Stimulated activated CD8-positive, alpha-beta memory T cell treated with anti-CD3 and anti-CD28 coated beads, Interleukin-4, amount 100 ng/mL, for 4 hours (primary cell): ENCODE measurements around the gene CRYM.
"Not testable (repeated sequence)": the region's sequence is repeated elsewhere in the genome, so short reads cannot be mapped to it uniquely, and the experiment has no call there.

Source experiments
- DNase-seq, 2 donors: peaks; one replicate each; pipeline ENCODE4 v3.0.0-alpha.2; 2020; ENCODE audit warnings: low read depth in 2 of 2, low spot score in 1 of 2

CRYM gene

DNA sequence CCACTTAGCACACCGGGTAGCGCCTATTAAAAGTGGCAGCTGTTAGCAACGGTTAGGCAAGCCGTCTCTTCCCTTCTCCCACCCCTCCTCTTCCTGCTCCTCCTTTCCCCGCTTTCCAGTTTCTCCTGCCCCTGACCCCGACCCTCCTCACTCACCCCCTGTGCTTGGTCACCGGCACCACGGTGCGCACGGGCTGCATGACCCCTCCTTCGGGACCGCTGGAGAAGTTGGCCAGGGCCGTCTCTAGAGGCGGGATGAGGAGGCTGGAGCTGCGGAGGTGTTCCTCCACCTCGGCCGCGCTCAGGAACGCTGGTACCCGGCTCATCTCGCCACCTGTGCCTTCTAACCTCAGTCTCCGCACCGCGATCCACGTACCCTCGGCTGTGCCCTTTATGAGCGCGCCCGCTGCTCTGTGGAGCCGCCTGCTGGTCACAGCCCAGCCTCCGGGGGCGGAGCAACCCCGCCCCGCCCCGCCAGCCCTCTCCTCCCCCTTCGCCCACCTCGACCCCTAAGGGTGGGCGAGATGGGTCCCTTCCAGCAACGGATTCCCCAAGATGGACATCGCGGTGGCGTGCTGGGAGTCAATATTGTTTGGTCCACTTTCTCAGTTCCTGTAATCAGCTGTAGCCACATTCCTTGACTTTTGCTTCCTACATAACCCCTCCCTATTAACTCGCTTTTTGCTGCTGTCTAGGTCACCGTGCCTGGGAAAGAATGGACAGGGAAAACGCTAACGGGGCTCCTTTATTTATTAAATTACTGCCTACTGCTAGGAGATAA is at the start of gene CRYM:
TSS of gene CRYM (minus strand) at position 364 of the 780 bp plus-strand sequence. CDS start at position 325, 39 bp downstream.
- DNase-seq: no peak

DNA sequence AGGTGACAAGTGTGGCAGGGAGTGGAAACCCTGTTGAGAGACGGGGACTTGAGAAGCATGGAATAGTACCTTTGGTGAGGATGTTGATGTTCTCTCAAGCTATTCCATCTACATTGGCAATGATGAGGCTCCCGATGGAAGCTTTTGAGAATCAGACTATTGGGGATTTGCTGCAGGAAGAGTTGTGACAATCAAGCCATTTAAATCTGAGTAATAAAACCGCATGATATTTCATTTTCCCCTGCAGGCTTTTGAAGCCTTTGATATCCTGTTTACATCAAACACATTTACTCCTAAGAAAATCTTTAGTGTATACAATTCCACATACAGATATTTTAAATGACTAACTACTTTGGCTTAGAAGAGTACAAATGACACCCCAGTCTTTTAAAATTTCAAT is 49.0 kb upstream of the CRYM start:
- DNase-seq: no peak

DNA sequence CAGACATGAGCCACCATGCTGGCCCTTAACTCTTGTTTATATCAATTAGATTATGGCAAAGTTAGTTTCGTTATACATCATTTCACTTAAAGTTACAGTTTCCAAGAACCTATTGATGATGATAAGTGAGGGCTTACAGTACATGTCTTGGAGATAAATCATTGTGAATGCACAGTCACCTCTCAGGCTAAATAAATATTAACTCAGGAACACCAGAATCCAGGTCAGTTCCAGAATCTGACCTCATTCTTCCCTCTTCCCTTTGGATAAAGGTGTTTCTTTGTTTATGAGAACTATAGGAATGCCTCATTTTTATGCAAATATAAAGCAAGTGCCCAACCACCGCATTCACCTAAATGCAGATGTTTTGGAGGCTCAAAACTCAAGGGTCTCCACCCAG is 48.4 kb upstream of the CRYM start:
- DNase-seq: no peak

DNA sequence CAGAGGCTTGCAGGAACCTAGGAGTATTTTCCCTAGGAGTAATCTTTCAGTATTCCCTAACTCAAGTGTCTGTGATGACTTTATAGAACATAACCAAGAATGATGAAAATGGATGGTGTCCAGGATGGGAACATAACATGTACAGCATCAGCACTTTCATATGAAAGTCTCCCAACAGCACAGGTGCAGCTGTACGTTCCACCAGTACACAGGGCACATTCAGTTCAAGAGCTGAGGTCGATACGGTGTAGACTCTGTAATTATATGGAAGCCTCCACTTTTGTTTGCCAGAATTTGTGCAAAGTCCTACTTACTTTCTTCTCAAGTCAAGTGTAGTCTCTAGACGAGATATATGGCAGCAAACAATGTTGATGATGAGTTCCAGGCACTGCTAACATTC is 46.2 kb upstream of the CRYM start:
- no peak for DNase-seq

DNA sequence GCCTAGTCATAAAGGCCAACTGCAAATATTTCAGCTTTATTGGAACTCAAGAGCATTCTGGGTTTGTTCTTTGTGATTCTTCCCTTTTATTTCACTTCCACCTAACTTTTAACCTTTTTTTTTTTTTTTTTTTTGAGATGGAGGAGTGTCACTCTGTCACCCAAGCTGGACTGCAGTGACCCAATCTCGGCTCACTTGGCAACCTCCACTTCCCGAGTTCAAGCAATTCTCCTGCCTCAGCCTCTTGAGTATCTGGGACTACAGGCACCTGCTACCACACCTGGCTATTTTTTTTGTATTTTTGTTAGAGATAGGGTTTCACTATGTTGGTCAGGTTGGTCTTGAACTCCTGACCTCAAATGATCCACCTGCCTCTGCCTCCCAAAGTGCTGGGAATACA is 44.2 kb upstream of the CRYM start:
- not testable (repeated sequence) for DNase-seq

DNA sequence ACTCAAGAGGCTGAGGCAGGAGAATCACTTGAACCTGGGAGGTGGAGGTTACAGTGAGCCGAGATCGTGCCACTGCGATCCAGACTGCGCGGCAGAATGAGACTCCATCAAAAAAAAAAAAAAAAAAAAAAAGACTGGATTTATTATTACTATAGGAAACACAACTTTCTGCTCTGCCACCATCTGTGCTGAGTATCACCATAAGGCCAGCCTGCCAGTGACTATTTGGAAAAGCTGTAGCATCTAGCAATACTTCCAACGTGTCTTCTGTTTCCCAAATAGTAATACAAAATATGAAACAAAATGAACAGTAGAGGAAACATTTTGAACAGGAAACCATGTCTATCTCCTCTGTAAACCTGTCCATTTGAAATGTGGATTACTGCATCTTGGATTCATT is 43.6 kb upstream of the CRYM start:
- no peak for DNase-seq

DNA sequence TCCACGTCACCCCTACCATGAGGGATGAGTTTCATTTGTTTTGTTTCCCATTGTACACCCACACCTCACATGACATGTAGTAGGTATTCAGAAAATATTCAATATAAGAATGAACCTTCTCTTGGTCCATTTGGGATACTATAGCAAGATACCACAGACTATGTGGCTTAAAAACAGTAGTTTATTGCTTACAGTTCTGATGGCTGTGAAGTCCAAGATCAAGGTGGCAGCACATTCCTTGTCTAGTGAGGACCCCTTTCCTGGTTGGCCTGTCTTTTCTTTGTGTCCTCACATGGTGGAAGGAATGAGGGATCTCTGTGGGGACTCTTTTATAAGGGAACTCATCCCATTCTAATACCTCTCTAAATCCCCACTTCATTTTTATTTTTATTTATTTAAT is 36.2 kb upstream of the CRYM start:
- no peak for DNase-seq

DNA sequence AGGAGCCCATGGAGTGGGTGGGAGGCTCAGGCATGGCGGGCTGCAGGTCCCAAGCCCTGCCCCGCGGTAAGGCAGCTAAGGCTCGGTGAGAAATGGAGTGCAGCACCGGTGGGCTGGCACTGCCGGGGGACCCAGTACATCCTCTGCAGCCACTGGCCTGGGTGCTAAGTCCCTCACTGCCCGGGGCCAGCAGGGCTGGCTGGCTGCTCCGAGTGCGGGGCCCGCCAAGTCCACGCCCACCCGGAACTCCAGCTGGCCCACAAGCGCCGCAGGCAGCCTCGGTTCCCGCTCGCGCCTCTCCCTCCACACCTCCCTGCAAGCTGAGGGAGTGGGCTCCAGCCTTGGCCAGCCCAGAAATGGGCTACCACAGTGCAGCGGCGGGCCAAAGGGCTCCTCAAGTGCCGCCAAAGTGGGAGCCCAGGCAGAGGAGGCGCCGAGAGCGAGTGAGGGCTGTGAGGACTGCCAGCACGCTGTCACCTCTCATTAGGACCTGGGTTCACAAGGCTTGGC is 34.8 kb upstream of the CRYM start:
- not testable (repeated sequence) for DNase-seq

DNA sequence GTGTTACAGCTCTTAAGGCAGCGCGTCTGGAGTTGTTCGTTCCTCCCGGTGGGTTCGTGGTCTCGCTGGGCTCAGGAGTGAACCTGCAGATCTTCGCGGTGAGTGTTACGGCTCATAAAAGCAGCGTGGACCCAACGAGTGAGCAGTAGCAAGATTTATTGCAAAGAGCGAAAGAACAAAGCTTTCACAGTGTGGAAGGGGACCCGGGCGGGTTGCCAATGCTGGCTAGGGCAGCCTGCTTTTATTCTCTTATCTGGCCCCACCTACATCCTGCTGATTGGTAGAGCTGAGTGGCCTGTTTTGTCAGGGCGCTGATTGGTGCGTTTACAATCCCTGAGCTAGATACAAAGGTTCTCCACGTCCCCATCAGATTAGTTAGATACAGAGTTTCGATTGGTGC is 34.0 kb upstream of the CRYM start:
- DNase-seq: not testable (repeated sequence)

DNA sequence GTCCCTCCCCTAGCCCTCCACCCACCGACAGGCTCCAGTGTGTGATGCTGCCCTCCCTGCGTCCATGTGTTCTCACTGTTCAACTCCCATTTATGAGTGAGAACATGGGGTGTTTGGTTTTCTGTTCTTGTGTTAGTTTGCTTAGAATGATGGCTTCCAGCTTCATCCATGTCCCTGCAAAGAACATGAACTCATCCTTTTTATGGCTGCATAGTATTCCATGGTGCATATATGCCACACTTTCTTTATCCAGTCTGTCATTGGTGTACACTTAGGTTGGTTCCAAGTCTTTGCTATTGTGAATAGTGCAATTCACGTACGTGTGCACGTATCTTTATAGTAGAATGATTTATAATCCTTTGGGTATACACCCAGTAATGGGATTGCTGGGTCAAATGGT is 28.6 kb upstream of the CRYM start:
- DNase-seq: not testable (repeated sequence)

DNA sequence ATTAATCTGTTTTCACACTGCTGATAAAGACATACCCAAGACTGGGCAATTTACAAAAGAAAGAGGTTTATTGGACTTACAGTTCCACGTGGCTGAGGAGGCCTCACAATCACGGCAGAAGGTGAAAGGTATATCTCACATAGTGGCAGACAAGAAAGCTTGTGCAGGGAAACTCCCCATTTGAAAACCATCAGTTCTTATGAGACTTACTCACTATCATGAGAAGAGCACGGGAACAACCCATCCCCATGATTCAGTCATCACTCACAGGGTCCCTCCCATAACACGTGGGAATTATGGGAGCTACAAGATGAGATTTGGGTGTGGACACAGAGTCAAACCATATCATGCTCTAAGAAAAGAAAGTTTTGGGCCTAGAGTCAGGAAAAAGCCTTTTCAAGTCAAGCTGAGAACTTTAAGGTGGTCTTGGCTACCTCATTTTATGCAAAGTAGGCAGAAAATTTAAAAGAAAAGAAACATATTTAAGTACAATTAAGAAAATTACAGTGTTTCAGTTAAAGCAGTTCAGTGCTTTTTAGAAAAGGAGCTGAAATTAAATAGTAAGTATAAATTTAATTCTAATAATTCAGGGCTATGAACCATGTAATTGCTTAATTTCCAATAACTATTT is 24.9 kb upstream of the CRYM start:
- DNase-seq: no peak

DNA sequence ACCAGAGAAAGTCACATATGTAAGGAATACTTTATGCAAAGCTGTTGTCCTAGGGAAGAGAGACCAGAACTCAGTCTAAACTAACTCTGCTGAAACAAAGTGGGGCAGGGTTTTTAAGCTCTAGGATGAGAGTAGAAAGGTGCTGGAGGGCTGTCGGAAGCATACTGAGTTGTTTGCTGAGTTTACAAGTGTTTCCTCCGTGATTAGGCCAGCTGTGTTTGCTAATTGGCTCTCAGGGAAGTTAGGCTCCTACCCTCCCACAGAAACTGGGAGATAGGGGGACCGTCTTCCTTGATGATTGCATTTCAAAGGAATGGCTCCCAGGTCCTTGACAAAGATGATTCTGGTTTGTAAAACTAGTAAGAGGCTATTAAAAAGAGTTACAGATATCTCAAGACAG is 24.4 kb upstream of the CRYM start:
- no peak for DNase-seq

DNA sequence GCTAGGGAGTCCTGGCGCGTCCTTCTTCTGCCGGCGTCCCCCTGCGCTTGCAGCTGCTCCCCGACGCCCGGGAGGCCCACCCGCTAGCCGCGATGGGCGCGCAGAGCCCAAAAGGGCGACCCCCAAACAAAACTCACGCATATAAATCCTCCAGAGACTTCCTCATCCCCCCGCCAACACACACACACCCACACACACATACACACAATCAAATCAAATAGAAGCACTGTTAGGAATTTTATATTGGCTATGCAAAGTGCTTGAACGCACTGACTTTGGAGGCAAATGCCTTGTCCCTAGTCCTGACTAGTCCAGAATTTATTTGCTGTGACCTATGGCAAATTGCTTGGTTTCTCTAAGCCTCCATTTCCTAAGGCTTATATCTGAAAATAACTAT is 23.8 kb upstream of the CRYM start:
- no peak for DNase-seq

DNA sequence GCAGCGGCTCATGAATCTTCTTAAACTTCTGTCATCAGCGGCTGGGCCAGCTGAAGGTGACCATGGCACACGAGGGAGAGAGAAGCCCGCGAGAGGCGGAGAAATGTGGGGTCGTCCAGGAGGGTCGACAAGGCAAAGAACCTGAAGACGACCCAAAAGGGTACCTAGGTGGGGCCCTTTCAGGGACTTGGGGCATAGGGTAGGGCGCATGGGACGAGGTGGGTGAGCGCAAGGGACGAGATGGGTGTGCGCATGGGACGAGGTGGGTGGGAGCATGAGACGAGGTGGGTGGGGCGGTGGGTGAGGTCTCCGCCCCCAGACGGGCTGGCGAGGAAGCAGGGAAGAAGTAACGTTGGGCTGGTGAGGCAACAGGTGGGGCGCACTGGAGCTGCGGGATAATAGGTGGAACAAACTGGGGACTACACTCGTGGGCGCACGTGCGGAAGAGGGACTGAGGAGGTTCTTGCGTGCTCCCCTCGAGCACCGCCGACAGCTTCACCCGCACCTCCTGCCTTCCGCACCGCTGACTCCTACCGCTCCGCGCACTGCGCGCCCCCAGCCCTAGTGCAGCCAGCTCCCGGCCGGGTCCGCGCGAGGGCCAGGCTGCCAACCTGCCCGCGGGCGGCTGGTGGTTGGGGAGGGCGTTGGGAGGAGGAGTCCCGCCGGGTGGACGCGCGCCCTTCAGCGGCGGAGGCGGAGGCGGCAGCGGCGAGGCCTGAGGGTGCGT is 23.2 kb upstream of the CRYM start:
- no peak for DNase-seq

DNA sequence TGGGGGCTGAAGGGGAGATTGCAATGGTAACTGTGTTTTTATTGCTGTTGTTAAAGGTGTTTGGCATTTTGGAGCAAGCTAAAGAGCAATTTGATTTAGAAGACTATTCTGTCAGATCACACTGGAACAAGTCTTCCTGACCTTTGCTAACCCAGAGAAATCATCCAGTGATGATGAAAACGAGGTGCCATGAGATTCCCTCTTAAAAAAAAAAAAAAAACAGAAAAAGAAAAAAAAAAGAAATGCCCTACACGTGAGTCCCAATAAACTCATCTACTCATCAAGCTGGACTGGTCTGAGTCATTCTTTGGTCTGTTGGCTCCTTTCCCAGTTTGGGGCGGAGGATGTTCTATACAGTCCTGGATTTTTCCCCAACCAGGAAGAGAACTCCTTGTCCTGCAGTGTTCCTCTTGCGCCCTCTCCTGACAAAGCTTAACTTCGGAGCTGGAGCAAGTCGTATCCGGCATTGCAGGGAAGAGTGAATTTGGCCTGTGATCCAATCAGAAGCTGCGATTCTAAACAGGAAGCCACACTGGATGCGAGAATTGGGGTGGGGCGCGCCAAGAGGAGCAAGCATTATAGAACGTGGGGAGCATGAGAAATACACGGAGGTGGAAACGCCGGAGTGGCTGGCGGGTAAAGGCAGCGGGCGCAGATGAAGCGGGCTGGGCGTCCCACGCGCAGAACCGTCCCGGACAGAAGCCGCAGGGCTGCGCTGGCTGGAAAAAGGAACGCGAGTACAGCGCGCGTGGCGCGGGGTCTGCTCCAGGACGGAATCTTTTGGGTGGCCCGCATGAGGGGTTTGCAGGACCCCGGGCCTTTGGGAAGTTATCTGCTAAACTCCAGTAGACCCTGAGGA is 22.4 kb upstream of the CRYM start:
- DNase-seq: no peak

DNA sequence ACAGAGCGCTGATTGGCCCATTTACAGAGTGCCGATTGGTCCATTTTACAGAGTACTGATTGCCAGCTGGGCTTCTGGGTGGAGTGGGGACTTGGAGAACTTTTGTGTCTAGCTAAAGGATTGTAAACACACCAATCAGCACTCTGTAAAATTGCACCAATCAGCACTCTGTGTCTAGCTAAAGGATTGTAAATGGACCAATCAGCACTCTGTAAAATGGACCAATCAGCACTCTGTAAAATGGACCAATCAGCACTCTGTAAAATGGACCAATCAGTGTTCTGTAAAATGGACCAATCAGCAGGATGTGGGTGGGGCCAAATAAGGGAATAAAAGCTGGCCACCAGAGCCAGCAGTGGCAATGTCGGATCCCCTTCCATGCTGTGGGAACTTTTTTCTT is 11.7 kb upstream of the CRYM start:
- DNase-seq: not testable (repeated sequence)

DNA sequence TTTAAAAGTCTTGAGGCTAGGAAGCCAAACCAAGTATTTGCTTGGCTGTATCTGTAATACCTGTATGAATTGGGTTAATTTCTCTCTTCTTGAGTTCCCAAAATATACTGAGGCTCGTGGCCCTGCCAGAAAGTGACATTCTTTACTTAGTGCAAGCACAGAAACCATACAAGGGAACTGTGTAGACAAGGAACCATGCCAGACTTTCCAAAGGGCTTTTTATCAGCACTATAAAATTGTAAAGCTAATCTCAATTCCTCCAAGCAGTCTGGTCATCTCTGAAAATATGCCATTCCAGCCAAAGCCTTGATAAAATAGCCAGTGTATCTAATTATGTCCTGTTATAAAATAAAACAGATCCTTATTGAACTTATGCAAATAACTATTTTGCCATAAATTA is 7.2 kb upstream of the CRYM start:
- no peak for DNase-seq

DNA sequence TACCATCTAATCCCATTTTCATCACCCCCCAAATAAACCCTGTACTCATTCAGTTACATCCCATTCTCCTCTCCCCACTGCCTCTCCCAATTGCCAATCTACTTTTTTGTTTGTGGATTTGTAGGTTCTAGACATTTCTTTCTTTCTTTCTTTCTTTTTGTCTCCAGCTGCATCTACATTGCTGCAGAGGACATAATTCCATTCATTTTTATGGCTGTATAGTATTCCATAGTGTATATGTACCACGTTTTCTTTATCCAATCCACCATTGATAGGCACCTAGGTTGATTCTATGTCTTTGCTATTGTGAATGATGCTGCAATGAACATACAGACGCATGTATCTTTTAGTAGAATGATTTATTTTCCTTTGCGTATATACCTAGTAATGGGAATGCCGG is 6.3 kb upstream of the CRYM start:
- DNase-seq: no peak

DNA sequence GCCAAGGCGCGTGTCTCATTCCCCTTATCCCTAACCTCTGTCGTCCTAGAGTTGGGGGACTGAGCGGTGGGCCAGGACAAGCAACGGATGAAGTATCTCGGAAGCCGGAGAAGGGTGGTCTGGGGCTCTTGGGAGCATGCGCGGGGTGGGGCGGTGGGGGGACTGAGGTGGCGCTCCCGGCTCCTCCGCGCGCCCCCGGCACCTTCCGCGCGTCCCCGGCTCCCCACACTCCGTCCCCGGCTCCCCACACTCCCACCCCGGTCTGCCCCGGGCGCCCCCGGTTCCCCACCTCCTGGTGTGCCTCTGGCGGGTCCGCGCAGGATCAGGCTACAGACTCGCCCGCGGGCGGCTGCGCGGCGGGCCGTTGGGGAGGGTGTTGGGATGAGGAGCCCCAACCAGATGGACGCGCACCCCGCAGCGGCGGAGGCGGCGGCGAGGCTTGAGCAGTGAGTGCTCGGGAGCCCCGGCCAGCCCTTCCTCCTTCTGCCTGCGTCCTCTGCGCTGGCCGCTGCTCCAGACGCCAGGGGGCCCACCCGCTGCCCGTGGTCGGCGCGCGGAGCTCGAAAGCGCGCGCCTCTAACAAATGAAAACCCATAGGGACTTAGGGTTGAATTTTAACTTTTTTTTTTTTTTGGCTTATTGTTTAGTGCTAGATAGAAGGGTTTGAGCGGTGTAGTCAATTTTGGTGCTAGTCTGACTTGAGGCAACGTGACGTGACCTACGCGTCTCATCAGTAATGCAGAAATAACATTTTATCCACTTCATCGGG is 5.6 kb upstream of the CRYM start:
- DNase-seq: no peak

DNA sequence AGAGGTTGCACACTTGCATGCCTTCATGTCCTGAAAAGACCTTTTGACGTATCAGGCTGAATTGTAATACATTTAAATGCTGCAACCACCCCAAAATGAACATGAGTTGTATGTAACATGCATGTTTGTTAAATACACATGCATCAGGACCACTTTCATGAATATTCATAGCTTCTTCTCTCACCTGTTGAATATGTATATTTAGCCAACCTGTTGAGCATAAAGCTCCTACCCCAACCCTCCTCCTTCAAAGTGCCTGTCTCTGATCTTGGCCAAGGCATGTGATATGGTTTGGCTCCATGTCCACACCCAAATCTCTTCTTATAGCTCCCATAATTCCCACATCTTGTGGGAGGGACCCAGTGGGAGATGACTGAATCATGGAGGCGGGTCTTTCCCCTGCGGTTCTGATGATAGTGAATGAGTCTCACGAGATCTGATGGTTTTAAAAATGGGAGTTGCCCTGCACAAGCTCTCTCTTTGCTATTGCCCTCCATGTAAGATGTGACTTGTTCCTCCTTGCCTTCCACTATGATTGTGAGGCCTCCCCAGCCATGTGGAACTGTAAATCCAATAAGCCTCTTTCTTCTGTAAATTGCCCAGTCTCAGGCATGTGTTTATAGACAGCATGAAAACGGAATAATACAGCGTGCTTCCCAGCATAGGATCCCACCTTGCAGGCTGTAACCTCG is 3.8 kb upstream of the CRYM start:
- no peak for DNase-seq
